Osteocyte (in vitro differentiated cells): Measurements from ENCODE around the gene NPR1. TPM values are rescaled to one million over a fixed set of nuclear protein-coding genes. Genes with fewer than 3 reads are reported as not detected.
"Not testable (repeated sequence)": the region's sequence is repeated elsewhere in the genome, so short reads cannot be mapped to it uniquely, and the experiment has no call there.

ENCODE experiments used
- DNase-seq: peaks from one replicate; pipeline ENCODE4 v3.0.0; 2021; ENCODE audit warnings: mixed read lengths; ENCODE audit not compliant: unreplicated experiment; ENCODE audit errors: extremely low spot score
- H3K27ac Mint-ChIP-seq: one replicate; pipeline ENCODE4 v1.8.0; 2021; ENCODE audit warnings: mild to moderate bottlenecking, mixed read lengths; ENCODE audit not compliant: unreplicated experiment
- H3K27me3 Mint-ChIP-seq: one replicate; pipeline ENCODE4 v1.8.0; 2021; ENCODE audit warnings: mixed read lengths; ENCODE audit not compliant: unreplicated experiment
- H3K36me3 Mint-ChIP-seq: one replicate; pipeline ENCODE4 v1.8.0; 2021; ENCODE audit warnings: mixed read lengths; ENCODE audit not compliant: unreplicated experiment
- H3K4me1 Mint-ChIP-seq: one replicate; pipeline ENCODE4 v1.8.0; 2021; ENCODE audit warnings: mixed read lengths; ENCODE audit not compliant: unreplicated experiment
- H3K4me3 Mint-ChIP-seq: one replicate; pipeline ENCODE4 v1.8.0; 2021; ENCODE audit warnings: mild to moderate bottlenecking, moderate library complexity, mixed read lengths; ENCODE audit not compliant: unreplicated experiment
- H3K9me3 Mint-ChIP-seq: one replicate; pipeline ENCODE4 v1.8.0; 2021; ENCODE audit warnings: mixed read lengths; ENCODE audit not compliant: unreplicated experiment
- CTCF ChIP-seq: fragments of 200-600 bp; sonication (generic); IDR thresholded peaks from 2 replicates; pipeline ENCODE4 v1.5.0; 2021; ENCODE audit warnings: antibody characterized with exemption, mild to moderate bottlenecking, moderate library complexity
- total RNA-seq: library from RNA; stranded (reverse); gene quantifications from 2 replicates; pipeline ENCODE4 v1.2.1, GENCODE V29; 2021

The NPR1 gene
- total RNA-seq, 1 donor from 2014 or later, result 0.16 TPM

GRCh38 chr1:153636312-153636711, 42.2 kb upstream of the NPR1 start:
- H3K9me3 Mint-ChIP-seq, result no peaks in the 10 kb centered on the region
- peak overlapping the region; percentile 64 for H3K4me3 Mint-ChIP-seq
- H3K27ac Mint-ChIP-seq, result no peak overlapping the region
- DNase-seq, result no peak
- H3K4me1 Mint-ChIP-seq, result peaks cover 29% of the 10 kb centered on the region
- no peaks in the 10 kb centered on the region for H3K27me3 Mint-ChIP-seq
- TF ChIP-seq CTCF, result no peak
- peaks cover 37% of the 10 kb centered on the region for H3K36me3 Mint-ChIP-seq

DNA sequence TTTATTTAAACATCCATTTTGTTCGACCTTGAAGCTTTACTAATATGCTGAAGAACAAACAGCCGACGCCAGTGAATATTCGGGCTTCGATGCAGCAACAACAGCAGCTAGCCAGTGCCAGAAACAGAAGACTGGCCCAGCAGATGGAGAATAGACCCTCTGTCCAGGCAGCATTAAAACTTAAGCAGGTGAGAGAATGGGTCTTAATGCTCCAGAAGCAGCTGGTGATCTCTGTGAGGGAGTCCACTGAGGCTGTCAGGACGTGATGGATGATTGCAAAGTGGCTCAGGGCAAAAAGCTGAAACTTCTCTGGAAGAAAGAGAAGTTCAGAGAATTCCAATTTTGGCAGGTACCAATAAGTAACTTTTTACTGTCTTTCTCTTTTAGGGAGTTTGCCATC, 40.2 kb upstream of the NPR1 start:
- Mint-ChIP-seq H3K4me1 (peaks cover 21% of the 10 kb centered on the region), H3K4me3 (no peak overlapping the region), H3K9me3 (no peaks in the 10 kb centered on the region), H3K36me3 (peaks cover 49% of the 10 kb centered on the region), H3K27me3 (no peaks in the 10 kb centered on the region), H3K27ac (no peak overlapping the region)
- no peak for TF ChIP-seq CTCF
- no peak for DNase-seq

DNA sequence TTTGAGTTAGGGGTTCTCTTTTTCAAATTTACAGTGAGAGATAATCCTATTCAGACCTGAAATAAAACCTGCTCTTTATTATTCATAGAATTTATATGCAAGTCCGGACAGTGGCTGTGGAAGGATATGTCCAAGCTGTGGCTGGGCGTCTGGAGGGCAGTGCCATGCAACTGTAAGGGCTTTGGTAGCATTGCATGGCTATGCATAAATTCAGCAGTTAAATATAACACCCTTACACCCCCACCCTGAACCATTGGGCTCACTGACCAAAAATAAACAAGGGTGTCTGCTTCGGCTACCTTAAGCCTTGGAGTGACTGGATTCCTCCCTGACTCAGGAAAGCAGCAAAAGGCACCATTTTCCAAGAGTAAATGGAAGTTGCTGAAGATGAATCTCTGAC, 39.2 kb upstream of the NPR1 start:
- Mint-ChIP-seq H3K4me3 (no peak overlapping the region), H3K27ac (no peak overlapping the region), H3K36me3 (peaks cover 59% of the 10 kb centered on the region)

DNA sequence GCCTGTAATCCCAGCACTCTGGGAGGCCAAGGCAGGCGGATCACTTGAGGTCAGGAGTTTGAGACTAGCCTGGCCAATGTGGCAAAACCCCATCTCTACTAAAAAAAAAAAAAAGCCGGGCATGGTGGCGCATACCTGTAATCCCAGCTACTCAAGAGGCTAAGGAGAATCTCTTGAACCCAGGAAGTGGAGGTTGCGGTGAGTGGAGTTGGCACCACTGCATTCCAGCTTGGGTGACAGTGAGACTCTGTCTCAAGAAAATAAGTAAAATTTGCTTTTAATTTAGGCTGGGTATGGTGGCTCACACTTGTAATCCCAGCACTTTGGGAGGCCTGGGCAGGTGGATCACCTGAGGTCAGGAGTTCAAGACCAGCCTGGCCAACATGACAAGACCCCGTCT, 38.3 kb upstream of the NPR1 start:
- H3K27ac Mint-ChIP-seq, H3K4me3 Mint-ChIP-seq, H3K27me3 Mint-ChIP-seq, DNase-seq, H3K9me3 Mint-ChIP-seq: not testable (repeated sequence)
- Mint-ChIP-seq H3K36me3 (peaks cover 66% of the 10 kb centered on the region), H3K4me1 (peaks cover 11% of the 10 kb centered on the region)

More for the DNA sequence above, 39.2 kb upstream of the NPR1 start:
- no peak for TF ChIP-seq CTCF
- Mint-ChIP-seq H3K27me3 (no peaks in the 10 kb centered on the region), H3K4me1 (peaks cover 16% of the 10 kb centered on the region), H3K9me3 (no peaks in the 10 kb centered on the region)
- no peak for DNase-seq

- DNase-seq, result no peak
- H3K27ac Mint-ChIP-seq, result no peak overlapping the region
- TF ChIP-seq CTCF, result no peak
- no peaks in the 10 kb centered on the region for H3K9me3 Mint-ChIP-seq
- peaks cover 8% of the 10 kb centered on the region for H3K4me1 Mint-ChIP-seq
- no peak overlapping the region for H3K4me3 Mint-ChIP-seq
- peaks cover 70% of the 10 kb centered on the region for H3K36me3 Mint-ChIP-seq
- H3K27me3 Mint-ChIP-seq, result no peaks in the 10 kb centered on the region
These were observed 37.6 kb upstream of the NPR1 start for GRCh38 chr1:153640861-153641260.

- Mint-ChIP-seq H3K9me3 (no peaks in the 10 kb centered on the region), H3K4me1 (no peaks in the 10 kb centered on the region), H3K27me3 (no peaks in the 10 kb centered on the region), H3K27ac (no peak overlapping the region), H3K4me3 (no peak overlapping the region), H3K36me3 (peaks cover 69% of the 10 kb centered on the region)
- TF ChIP-seq CTCF, result no peak
- DNase-seq, result no peak
These were observed 36.3 kb upstream of the NPR1 start for GRCh38 chr1:153642161-153642560.
